T-helper 2 cell (primary cell): Measurements from ENCODE around the gene EFCAB5.
"Not testable (repeated sequence)": the region's sequence is repeated elsewhere in the genome, so short reads cannot be mapped to it uniquely, and the experiment has no call there.

Experiments
- DNase-seq, 5 experiments: peaks; one replicate each; pipeline versions ENCODE4 v3.0.0 to v3.0.0-alpha.2; 2012 to 2022

EFCAB5 gene

GRCh38 chr17:29935909-29936308, 5.5 kb upstream of the EFCAB5 start:
- DNase-seq: not testable (repeated sequence)

- DNase-seq: no peak
Measured at GRCh38 chr17:29936724-29937123, 4.7 kb upstream of the EFCAB5 start.

DNA sequence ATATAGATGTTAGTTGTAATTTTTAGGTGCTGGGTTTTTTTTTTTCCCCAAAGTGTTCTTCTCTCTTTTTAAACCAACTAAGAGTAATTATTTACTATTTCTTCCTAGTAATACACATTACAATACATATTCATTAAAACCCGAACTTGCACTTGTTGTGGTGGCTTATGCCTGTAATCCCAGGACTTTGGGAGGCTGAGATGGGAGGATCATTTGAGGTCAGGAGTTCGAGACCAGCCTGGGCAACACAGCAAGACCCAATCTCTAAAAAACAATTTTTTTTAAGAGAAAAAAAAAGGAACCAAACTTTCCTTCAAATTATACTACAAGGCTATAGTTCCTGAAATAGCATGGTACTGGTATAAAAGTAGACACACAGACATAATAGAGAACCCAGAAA, 3.8 kb downstream of the EFCAB5 start:
- DNase-seq: no peak

- no peak for DNase-seq
Measured at GRCh38 chr17:29948448-29949215, 7.2 kb downstream of the EFCAB5 start.

GRCh38 chr17:29949696-29950095, 8.3 kb downstream of the EFCAB5 start:
- no peak for DNase-seq

DNA sequence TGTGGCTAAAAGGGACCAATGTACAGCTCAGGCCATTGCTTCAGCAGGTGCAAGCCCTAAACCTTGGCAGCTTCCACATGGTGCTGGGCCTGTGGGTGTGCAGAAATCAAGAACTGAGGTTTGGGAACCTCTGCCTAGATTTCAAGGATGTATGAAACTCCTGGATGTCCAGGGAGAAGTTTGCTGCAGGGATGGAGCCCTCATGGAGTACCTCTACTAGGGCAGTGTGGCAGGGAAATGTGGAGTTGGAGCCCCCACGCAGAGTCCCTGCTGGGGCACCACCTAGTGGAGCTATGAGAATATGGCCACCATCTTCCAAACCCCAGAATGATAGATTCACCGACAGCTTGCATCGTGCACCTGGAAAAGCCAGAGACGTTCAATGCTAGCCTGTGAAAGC, 13.0 kb downstream of the EFCAB5 start:
- DNase-seq: no peak

DNA sequence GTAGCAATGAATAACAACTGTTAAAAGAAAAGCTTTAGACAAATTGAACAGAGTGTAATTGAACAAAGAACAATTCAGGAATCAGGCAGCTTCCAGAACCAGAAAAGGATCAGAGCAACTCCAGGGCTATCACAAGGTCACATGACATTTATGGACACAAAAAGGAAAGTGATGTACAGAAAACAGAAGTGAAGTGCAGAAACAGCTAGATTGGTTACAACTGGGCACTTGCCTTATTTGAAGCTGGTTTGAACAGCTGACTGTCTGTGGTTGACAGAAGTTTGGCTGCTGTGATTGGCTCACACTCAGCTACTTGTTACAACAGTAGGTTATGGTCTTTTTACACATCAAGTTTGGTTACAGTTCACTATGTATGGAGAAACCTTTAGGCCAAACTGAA, 14.8 kb downstream of the EFCAB5 start:
- no peak for DNase-seq

DNA sequence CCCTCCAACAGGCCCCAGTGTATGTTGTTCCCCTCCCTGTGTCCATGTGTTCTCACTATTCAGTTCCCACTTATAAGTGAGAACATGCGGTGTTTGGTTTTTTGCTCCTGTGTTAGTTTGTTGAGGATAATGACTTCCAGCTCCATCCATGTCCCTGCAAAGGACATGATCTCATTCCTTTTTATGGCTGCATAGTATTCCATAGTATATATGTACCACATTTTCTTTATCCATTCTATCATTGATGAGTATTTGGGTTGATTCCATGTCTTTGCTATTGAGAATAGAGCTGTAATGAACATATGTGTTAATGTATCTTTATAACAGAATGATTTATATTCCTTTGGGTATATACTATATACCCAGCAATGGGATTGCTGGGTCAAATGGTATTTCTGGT, 16.1 kb downstream of the EFCAB5 start:
- not testable (repeated sequence) for DNase-seq

DNA sequence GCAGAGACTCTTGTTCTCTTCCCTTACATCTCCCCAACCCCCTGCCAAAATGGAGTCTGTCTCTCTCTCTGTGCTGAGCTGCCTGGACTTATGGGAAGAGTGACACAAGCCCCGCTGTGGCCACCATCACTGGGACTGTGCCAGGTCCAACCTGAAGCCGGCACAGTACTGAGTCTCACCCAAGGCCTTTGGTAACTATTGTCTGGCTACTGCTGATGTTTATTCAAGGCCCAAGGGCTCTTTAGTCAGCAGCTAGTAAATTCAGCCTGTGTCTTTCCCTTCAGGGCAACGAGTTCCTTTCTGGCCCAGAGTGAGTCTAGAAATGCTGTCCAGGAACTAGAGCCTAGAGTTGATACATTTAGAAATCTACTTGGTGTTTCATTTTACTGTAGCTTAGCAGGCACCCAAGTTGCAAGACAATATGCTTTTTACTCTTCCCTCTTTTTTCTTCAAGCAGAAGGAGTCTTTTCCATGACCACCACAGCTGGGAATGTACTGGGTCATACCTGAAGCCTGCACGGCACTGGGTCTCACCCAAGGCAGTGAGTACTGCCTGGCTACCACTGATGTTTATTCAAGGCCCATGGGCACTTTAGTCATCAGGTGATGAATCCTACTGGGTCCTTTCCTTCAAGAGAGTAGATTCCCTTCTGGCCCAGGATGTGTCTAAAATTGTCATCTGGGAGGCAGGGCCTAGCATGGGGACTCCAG, 17.7 kb downstream of the EFCAB5 start:
- no peak for DNase-seq

- no peak for DNase-seq
Measured at GRCh38 chr17:29959658-29960337, 18.4 kb downstream of the EFCAB5 start.

- DNase-seq: no peak
Measured at GRCh38 chr17:29962656-29963055, 21.2 kb downstream of the EFCAB5 start.

GRCh38 chr17:29968271-29968670, 26.8 kb downstream of the EFCAB5 start:
- no peak for DNase-seq

GRCh38 chr17:29972277-29972676, 30.8 kb downstream of the EFCAB5 start:
- DNase-seq: no peak

DNA sequence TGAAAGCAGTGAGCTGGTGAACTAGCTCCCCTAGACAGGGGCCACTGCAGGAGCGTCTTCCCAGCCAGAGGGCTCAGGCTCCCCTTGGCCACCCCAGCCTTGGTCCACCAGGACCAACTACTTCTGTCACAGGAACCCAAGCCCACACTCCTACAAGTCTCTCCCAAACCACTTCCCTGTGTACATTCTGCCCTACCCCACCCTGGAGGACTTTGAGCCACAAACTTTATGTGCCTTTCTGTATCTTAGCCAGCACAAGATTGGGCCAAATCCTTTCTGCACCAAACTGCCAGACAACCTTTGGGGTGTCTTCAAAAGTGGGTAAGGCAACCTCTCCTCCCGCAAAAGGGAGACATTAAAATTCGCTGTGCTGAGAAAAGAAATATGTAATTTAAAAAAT, 31.6 kb downstream of the EFCAB5 start:
- no peak for DNase-seq

GRCh38 chr17:29977836-29978235, 36.4 kb downstream of the EFCAB5 start:
- DNase-seq: no peak

DNA sequence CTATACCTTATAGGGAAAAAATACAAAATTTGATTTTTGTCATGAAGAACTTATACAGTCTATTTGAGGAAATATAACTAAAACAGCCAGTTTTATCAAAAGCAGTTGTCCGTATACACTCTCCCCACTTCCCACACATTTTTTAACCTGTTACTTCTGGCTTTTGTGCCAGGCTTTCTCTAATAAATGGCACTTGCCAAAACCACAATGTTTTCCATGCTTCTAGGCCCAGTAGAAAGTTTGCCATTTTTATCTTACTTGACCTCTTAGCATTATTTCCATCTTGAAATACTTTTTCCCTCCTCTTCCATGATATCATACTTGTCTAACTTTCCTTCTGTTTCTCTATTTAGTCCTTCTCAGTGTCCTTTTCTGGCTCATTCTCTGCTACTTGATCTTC, 38.8 kb downstream of the EFCAB5 start:
- DNase-seq: no peak

GRCh38 chr17:29982991-29983653, 41.7 kb downstream of the EFCAB5 start:
- no peak for DNase-seq

GRCh38 chr17:29996458-29996857, 55.0 kb downstream of the EFCAB5 start:
- DNase-seq: no peak

- DNase-seq: peak in 1 of 5 experiments; percentile 9
Measured at GRCh38 chr17:30000001-30000754, 58.7 kb downstream of the EFCAB5 start.

GRCh38 chr17:30000755-30001257, 59.4 kb downstream of the EFCAB5 start:
- no peak for DNase-seq

DNA sequence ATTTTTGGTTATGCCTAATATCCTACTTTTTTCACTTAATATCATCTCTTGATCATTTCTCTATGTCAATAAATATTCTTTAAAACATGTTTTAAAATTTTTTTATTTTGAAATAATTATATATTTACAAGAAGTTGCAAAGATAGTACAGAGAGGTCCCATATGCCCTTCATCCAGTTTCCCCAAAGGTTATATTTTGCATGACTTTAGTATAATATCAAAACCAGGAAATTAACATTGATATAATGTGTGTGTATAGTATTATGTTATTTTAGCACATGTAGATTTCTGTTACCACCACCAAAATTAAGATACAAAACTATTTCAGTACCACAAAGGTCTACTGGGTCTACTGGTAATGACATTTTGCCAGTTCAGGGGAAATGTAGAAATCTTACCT, 60.7 kb downstream of the EFCAB5 start:
- DNase-seq: no peak

DNA sequence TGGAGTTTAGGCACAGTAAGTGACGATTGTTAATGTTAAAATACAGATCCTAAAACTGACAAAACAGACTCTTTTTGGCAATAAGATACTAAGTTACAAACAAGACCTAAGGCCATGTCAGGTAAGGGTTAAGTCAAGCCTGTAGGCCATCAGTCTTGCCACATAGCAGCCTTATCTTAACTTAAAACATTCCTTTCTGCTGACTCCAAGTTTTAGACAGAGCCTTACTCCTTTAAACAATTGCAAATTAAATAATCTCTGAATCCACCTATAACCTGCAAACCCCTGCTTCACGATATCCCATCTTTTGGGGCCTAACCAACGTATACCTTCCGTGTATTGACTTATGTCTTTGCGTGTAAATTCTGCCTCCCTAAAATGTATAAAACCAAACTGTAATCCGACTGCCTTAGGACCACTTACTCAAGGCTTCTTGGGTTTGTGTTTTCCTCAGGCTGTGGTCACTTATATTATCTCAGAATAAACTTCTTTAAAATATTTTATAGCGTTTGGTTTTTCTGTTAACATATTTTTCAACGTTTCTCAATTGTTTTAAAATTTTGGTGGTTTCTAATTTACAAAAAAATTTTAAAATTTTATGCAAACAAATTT, 64.4 kb downstream of the EFCAB5 start:
- no peak for DNase-seq
